Hepatocyte (in vitro differentiated cells): Measurements from ENCODE around the gene FANCI. TPM values are rescaled to one million over a fixed set of nuclear protein-coding genes. Genes with fewer than 3 reads are reported as not detected.

Source experiments
- DNase-seq: peaks from one replicate; pipeline ENCODE4 v3.0.0-alpha.2; 2016; ENCODE audit warnings: low spot score
- H2AFZ ChIP-seq: fragments of 200-600 bp; sonication (generic); 2 replicates; pipeline ENCODE4 v1.6.0; 2016; ENCODE audit warnings: antibody characterized with exemption, mild to moderate bottlenecking
- H3K27ac ChIP-seq: fragments of 200-600 bp; sonication (generic); 2 replicates; pipeline ENCODE4 v1.5.1; 2016; ENCODE audit warnings: mild to moderate bottlenecking
- H3K27me3 ChIP-seq: fragments of 200-600 bp; sonication (generic); 2 replicates; pipeline ENCODE4 v1.6.1; 2016
- H3K36me3 ChIP-seq: fragments of 200-600 bp; sonication (generic); replicated peaks from 2 replicates; pipeline ENCODE4 v1.5.1; 2016; ENCODE audit warnings: low read depth; ENCODE audit not compliant: insufficient read depth
- H3K4me1 ChIP-seq: fragments of 200-600 bp; sonication (generic); 2 replicates; pipeline ENCODE4 v1.5.1; 2016; ENCODE audit warnings: mild to moderate bottlenecking, moderate library complexity; ENCODE audit not compliant: insufficient read depth
- H3K4me2 ChIP-seq: fragments of 200-600 bp; sonication (generic); 2 replicates; pipeline ENCODE4 v1.6.0; 2016
- H3K4me3 ChIP-seq: fragments of 200-600 bp; sonication (generic); 2 replicates; pipeline ENCODE4 v1.5.1; 2016; ENCODE audit warnings: mild to moderate bottlenecking
- H3K79me2 ChIP-seq: fragments of 200-600 bp; sonication (generic); 2 replicates; pipeline ENCODE4 v1.6.0; 2017; ENCODE audit warnings: mild to moderate bottlenecking
- H3K9me2 ChIP-seq: fragments of 200-600 bp; sonication (generic); replicated peaks from 2 replicates; pipeline ENCODE4 v1.6.0; 2017; ENCODE audit warnings: mild to moderate bottlenecking; ENCODE audit not compliant: insufficient read depth
- H3K9me3 ChIP-seq: fragments of 200-600 bp; sonication (generic); 2 replicates; pipeline ENCODE4 v1.5.1; 2016; ENCODE audit warnings: low read depth, mild to moderate bottlenecking
- H4K20me1 ChIP-seq: fragments of 200-600 bp; sonication (generic); 2 replicates; pipeline ENCODE4 v1.6.0; 2016; ENCODE audit warnings: mild to moderate bottlenecking; ENCODE audit not compliant: insufficient read depth, poor library complexity, severe bottlenecking
- CTCF ChIP-seq: fragments of 200-600 bp; sonication (generic); IDR thresholded peaks from 2 replicates; pipeline ENCODE4 v1.5.1; 2016; ENCODE audit warnings: antibody characterized with exemption, mild to moderate bottlenecking; ENCODE audit not compliant: poor library complexity
- EZH2 ChIP-seq: fragments of 200-600 bp; sonication (generic); IDR thresholded peaks from 2 replicates; pipeline ENCODE4 v1.6.1; 2016; ENCODE audit warnings: antibody characterized with exemption, mild to moderate bottlenecking, borderline replicate concordance
- EZH2phosphoT487 ChIP-seq: fragments of 200-600 bp; sonication (generic); IDR thresholded peaks from one replicate; pipeline ENCODE4 v1.6.1; 2018; ENCODE audit warnings: antibody characterized with exemption, mild to moderate bottlenecking, low read depth, moderate library complexity; ENCODE audit not compliant: unreplicated experiment, severe bottlenecking
- WGBS: methylation state at CpG from one replicate; pipeline ENCODE4 v1.1.6; 2016; ENCODE audit warnings: low lambda C conversion rate; ENCODE audit errors: missing lambda C conversion rate; 5-methylcytosine and 5-hydroxymethylcytosine counted together
- polyA plus RNA-seq: library from polyadenylated mRNA; unstranded; fragments of >200 nt; fragmentation: Nextera tagmentation; extraction: Ambion mirVana; gene quantifications from 2 replicates; pipeline ENCODE4 v1.2.1, GENCODE V29; 2016
- total RNA-seq: library from RNA; depleted of rRNA; stranded (reverse); fragments of >200 nt; gene quantifications from 2 replicates; pipeline ENCODE4 v1.2.3, GENCODE V29; 2014

The FANCI gene
- total and polyA plus RNA-seq, 2 experiments from 2014 or later, result 8.0 to 14.5 TPM

GRCh38 chr15:89215627-89216026, 28.2 kb upstream of the FANCI start:
- DNase-seq, result no peak
- TF ChIP-seq CTCF (no peak), EZH2phosphoT487 (no peak), EZH2 (no peak)
- no peak overlapping the region for H2AFZ ChIP-seq
- H3K9me2 ChIP-seq, result no peaks in the 10 kb centered on the region
- H3K36me3 ChIP-seq, result no peaks in the 10 kb centered on the region
- no peaks in the 10 kb centered on the region for H4K20me1 ChIP-seq
- H3K4me2 ChIP-seq, result no peak overlapping the region
- H3K27me3 ChIP-seq, result no peaks in the 10 kb centered on the region
- H3K4me3 ChIP-seq, result no peak overlapping the region
- no peak overlapping the region for H3K27ac ChIP-seq
- 93% methylated on average over 2 of the region's 2 CpGs for WGBS
- no peaks in the 10 kb centered on the region for H3K79me2 ChIP-seq
- H3K9me3 ChIP-seq, result no peaks in the 10 kb centered on the region
- no peaks in the 10 kb centered on the region for H3K4me1 ChIP-seq

GRCh38 chr15:89217031-89217430, 26.7 kb upstream of the FANCI start:
- Histone ChIP-seq H3K4me3 (no peak overlapping the region), H3K9me3 (no peaks in the 10 kb centered on the region), H3K4me2 (no peak overlapping the region), H3K27ac (no peak overlapping the region), H2AFZ (no peak overlapping the region), H3K27me3 (no peaks in the 10 kb centered on the region), H3K9me2 (no peaks in the 10 kb centered on the region), H3K79me2 (no peaks in the 10 kb centered on the region), H3K4me1 (no peaks in the 10 kb centered on the region), H4K20me1 (no peaks in the 10 kb centered on the region), H3K36me3 (no peaks in the 10 kb centered on the region)
- WGBS, result 93% methylated on average over 20 of the region's 20 CpGs
- no peak for DNase-seq
- TF ChIP-seq EZH2 (no peak), CTCF (no peak), EZH2phosphoT487 (no peak)

GRCh38 chr15:89217686-89218376, 25.9 kb upstream of the FANCI start:
- Histone ChIP-seq H2AFZ (no peak overlapping the region), H3K4me1 (no peaks in the 10 kb centered on the region), H3K27ac (no peak overlapping the region), H3K27me3 (no peaks in the 10 kb centered on the region), H3K9me2 (no peaks in the 10 kb centered on the region), H3K4me2 (no peak overlapping the region), H3K9me3 (no peaks in the 10 kb centered on the region), H3K4me3 (no peak overlapping the region), H4K20me1 (no peaks in the 10 kb centered on the region), H3K79me2 (no peaks in the 10 kb centered on the region), H3K36me3 (no peaks in the 10 kb centered on the region)
- 71% methylated on average over 6 of the region's 6 CpGs for WGBS
- no peak for TF ChIP-seq EZH2
- DNase-seq, result no peak

- no peak overlapping the region for H3K27ac ChIP-seq
- no peaks in the 10 kb centered on the region for H3K36me3 ChIP-seq
- no peak overlapping the region for H3K4me2 ChIP-seq
- H3K4me1 ChIP-seq, result no peaks in the 10 kb centered on the region
- H3K4me3 ChIP-seq, result no peak overlapping the region
- H2AFZ ChIP-seq, result no peak overlapping the region
- no peak for DNase-seq
- no peaks in the 10 kb centered on the region for H3K27me3 ChIP-seq
- no peaks in the 10 kb centered on the region for H3K9me2 ChIP-seq
- TF ChIP-seq CTCF (no peak), EZH2 (no peak), EZH2phosphoT487 (no peak)
- 90% methylated on average over 8 of the region's 8 CpGs for WGBS
- no peaks in the 10 kb centered on the region for H3K9me3 ChIP-seq
- H3K79me2 ChIP-seq, result no peaks in the 10 kb centered on the region
- no peaks in the 10 kb centered on the region for H4K20me1 ChIP-seq
Measured at GRCh38 chr15:89218531-89218930, 25.2 kb upstream of the FANCI start.
